LHCN-M2 (cell line): Measurements from ENCODE around the gene ZSCAN12. TPM values are rescaled to one million over a fixed set of nuclear protein-coding genes. Genes with fewer than 3 reads are reported as not detected.
A peak's percentile ranks its signal among the peaks of the same experiment; 100 is the strongest.

Source experiments
- DNase-seq: peaks from one replicate; pipeline ENCODE4 v3.0.0-alpha.2; 2012; ENCODE audit warnings: low read depth
- total RNA-seq: library from RNA; depleted of rRNA; stranded (reverse); fragments of >200 nt; gene quantifications from 2 replicates; pipeline ENCODE4 v1.2.3, GENCODE V29; 2014

Gene ZSCAN12
- total RNA-seq, 1 experiment from 2014 or later, result 3.6 TPM

DNA sequence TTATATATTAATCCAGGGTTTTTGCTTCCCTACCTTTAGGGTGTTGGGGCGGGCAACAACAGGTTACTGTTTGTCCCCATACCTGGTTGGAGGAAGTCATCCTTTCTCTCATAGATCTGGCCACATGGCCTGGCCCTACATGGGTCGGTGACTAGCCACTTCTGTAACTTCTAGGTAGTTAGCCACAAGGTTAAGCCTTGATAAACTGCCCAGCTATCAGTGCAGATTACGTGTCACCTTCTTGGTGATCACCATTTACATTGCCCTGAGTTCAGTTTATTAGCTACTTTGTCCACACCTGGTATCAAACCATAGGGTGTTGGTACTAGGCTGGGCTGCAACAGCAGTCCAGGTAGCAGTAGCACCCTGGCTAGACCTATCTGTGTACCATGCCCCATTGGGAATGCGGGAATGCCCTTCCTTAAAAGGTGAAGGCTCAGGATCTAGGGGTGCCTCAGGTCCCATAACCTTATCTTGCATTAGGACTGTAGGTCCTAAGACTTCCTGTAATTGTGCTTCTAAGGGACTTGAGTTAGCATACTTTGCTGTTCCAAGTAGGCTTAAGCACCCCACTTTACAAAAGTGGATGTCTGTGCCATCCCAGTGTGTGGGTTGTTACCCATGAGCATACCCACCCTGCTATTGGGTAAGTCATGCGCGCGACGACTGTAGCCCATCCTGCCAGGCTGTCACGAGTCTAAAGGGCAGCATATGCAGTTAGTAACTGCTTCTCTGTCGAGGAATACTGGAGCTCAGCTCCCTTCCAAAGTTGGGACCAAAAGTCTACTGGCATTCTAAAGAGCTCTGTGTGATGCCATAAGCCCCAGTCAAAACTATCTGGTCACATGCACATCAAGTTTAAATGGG is 44.6 kb downstream of the ZSCAN12 start:
- DNase-seq, result no peak

DNA sequence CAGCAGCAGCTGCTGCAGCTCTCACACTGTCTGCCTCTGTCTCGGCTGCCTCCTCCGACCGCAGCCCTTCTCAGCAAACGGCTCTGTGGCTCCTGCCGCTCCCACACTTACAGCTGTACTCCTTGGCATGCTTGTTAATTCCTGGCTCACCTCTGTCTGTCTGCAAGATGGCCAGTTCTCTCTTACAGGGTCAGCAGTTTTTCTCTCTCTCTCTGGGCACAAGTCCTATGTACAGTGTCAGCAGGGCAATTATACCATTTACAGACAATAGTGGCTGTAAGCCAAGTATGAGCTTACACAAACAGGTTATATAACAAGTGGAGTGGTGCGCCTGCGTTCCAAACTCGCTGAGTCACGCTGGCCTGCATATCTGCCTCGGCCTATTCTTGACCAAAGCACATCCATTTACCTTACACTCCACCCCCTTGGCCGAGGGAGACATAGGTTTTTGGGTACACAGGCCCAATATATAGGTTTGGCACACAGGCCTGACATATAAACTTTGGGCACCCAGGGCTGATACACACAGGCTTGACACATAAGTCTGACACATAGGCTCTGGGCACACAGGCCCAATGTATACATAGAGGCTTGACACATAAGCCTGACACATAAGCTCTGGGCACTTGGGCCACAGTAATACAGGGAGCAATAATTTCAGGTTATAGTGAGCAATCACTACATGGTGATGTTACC is 45.4 kb downstream of the ZSCAN12 start:
- DNase-seq, result peak; percentile 82

DNA sequence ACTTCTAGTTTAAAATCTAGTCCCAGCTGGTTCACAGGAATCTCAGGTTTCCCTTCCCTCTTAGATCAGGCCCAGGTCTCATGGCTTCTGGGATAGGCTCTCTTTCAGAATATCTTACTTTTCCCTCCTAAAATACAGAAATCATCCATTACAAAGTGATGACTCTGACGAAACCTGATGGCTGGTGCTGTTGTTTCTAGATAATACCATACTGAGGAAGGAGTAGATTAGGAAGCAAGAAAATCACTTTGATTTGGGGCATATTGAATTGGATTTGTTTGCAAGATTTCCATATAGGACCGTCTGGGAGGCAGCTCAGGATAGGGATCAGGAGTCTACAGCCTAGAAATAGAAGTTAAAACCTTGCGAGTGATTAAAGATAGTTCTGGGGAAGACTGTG is 46.2 kb downstream of the ZSCAN12 start:
- peak; percentile 31 for DNase-seq

DNA sequence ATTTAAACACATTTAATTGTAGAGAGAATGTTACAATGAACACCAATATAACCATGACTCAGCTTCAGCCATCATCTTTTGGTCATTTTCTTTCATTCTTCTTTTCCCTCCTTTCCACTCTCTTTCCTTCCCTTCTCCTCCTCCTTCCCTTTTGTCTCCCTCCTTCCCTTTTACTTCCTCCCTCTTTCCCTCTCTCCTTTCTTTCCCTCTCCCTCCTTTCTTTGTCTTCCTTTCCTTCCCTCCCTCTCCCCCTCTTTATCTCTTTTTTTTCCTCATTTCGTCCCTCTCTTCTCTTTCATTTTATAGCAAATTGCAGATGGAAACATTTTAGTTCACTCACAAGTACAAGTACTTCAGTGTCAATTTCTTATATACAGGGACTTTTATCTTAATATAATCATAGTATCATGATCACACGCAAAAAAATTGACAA is 48.0 kb downstream of the ZSCAN12 start:
- DNase-seq, result no peak

DNA sequence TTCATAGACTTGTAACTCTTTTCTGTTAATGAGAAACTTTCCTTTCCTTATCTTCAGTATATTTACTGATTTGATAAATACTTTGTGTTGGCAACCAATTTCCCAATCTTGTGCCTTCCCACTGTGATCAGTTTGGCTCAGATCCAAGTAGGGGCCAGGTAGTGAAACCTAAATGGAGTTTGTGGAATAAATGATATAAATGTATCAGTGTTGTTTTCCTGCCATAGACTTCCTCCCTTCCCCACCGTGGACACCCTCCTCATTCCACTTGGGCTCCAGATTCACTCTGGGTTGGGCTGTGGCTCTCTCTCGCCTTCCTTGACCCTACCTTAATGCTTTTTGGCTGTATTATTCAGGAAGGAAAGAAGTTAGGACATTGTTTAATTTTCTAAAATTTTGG is 48.5 kb downstream of the ZSCAN12 start:
- no peak for DNase-seq

DNA sequence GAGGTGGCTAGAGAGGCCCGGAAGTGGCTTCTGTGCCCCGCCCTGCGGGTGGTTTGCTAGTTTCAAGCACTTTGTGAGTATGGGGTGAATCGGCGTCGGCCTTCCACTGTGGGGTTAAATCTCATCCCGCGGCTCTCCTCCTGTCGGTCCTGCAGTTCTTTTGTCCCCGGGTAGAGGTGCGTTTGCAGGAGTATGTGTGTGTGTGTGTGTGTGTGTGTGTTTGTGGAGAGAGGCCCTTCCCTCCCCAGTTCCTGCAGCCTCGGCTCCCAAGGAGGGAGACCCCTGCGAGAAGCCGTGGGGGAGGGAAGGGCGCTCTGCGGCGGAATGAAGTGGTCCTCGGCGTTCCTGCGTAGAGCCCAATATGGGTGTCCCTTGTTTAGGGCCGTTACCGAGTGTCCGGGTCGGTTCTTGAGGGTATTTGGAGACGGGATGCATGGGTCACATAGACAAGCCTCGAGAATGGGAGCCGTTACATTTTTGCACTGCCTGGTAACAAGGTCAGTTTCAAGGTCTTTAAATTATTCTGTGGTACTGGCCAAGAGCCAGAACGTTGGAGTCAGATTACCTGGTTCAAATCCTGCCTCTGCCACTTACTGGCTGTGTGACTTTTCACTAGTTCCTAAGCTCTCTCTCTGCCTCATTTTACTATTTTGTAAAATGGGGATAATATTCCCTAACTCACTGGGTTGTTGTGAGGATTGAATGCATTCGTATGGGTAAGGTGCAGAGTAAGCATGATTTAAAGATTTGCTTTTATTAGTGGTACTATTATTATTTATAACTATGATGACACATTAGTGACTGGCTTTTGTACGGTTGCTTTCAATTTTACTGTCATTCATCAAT is 49.4 kb downstream of the ZSCAN12 start, which contains the start of gene ZKSCAN3:
Gene ZKSCAN3 (plus strand): TSS at position 56 of the 846 bp plus-strand sequence. CDS start 9,640 bp downstream, outside the sequence.
- DNase-seq, result peak; percentile 75

DNA sequence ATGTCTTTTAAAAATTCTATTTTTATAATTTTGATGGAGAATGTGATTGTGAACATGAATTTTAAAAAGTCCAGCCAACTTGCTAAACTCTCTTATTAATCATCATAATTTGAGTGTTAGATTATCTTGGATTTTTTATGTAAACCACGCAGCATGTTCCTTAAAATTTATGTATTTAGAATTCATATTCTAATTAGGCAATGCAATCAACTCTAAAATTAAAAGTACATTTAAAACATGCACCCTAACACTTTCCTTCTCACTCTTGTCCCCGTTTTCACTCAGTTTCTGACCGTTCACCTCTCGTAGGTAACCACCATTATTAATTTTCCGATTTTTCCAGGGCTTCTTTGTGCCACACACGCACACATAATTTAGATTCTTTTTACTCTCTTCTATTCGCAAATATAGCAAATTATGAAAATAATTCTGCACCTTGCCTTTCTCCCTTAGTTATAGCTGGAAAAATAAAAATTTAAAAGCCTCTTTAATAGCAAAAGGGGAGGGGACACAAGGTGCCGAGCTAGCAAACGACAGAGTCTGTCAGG is 50.1 kb downstream of the ZSCAN12 start:
- DNase-seq, result no peak

DNA sequence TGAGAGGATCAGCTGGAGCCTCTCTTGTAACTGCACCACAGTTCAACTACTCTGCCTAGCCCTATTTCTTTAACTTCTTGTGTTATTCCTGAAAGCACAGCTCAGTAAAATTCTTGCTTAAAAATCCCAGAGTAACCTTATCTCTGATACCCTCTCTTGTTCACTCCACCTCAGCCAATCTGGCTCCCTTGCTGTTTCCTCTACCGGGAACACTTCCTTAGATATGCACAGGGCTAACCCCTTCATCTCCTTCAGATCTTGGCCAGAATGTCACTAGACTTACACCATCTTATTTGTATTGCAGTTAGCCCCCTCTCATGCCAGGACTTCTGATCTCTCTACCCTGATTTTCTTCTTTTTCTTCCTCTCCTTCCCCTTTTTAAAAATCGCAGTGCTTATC is 52.4 kb downstream of the ZSCAN12 start:
- DNase-seq, result no peak

DNA sequence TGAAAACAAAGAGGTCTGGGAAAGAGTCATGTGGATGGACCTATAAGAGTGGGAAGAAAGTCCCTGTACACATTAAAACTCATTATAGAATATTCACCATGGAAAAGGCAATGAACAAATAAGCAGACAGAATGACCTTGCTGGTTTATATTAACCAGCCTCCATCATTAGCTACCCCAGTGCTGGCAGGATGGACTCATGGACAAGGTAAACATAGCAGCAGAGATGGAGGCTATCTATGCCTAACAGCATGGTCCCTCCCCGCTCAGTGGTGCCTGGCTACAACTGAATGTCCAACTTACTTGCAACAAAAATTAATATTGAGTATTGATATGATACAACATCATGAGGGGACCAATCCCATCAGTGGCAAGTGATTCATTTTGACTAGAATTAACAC is 54.3 kb downstream of the ZSCAN12 start:
- no peak for DNase-seq

DNA sequence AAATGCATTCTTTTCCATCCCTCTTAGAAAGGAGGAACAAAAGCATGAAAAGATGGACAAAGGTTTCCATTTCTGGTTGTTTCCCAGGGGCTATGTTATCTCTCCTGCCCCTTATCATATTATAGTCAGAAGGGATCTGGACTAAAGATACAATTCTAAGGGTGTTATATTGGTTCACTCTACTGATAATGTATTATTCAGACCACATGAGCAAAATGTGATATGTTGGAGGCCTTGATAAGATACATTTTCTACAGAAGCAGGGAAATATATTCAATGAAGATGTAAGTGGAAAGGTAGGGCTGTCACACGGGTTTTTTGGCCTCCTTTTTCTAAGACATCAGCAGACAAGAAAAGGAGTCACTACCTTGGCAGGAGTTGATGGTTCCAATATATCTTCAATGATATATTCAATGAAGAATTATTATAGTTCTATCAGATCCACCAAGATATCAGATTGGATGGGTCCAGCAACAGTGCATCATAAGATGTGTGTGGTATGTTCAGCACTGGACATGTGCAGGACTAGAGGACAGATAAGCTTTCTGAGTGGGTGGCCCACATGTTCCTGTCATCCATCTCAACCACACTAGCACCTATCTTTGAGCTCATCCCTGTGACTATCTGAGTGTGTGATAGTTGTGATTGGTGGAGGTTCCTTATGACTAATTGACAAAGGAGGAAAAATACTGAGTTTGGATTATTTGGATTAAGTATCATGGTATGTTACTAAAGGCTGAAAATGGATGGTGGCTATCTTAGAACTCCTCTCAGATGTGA is 55.5 kb downstream of the ZSCAN12 start:
- no peak for DNase-seq

DNA sequence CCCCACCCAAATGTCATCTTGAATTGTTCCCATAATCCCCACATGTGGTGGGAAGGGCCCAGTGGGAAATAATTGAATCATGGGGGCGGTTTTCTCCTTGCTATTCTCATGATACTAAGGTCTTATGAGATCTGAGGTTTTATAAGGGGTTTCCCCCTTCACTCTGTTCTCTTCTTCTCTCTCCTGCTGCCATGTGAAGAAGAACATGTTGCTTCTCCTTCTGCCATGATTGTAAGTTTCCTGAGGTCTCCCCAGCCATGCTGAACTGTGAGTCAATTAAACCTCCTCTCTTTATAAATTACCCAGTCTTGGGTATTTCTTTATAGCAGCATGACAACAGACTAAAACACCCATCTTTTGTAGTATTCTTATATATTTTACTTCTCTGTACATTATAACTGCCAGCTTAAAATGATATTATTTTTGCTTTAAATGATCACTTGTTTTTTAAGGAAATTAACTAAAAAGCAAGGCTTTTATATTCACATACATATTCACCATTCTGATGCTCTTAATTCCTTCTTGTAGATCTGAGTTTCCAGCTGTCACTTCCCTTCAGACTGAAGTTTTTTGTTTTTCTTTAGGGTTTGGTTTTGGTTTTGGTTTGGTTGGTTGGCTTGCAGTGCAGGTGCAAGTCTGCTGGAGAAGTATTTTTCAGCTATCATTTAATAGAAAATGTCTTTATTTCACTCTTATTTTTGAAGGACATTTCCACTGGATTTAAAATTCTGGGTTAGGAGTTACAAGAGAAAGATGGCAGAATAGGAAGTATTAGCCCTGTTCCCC is 59.0 kb downstream of the ZSCAN12 start:
- DNase-seq, result no peak

DNA sequence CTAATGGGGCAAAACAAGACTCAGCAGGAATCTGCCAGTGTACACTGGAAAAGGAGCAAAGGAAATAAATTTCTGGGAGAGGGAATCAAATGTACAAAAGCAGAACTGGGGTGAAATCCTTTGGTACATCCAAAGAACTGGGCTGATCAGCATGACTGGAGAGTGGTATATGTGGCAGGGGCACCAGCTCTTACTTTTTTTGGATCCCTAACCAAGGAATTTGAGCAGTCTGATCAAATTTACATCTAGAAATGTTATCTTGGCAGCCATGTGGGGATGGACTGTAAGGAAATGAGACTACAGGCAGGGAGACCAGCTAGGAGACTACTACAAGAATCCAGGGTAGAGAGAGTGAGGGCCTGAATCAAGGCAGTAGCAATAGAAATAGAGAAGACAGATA is 62.4 kb downstream of the ZSCAN12 start:
- no peak for DNase-seq

DNA sequence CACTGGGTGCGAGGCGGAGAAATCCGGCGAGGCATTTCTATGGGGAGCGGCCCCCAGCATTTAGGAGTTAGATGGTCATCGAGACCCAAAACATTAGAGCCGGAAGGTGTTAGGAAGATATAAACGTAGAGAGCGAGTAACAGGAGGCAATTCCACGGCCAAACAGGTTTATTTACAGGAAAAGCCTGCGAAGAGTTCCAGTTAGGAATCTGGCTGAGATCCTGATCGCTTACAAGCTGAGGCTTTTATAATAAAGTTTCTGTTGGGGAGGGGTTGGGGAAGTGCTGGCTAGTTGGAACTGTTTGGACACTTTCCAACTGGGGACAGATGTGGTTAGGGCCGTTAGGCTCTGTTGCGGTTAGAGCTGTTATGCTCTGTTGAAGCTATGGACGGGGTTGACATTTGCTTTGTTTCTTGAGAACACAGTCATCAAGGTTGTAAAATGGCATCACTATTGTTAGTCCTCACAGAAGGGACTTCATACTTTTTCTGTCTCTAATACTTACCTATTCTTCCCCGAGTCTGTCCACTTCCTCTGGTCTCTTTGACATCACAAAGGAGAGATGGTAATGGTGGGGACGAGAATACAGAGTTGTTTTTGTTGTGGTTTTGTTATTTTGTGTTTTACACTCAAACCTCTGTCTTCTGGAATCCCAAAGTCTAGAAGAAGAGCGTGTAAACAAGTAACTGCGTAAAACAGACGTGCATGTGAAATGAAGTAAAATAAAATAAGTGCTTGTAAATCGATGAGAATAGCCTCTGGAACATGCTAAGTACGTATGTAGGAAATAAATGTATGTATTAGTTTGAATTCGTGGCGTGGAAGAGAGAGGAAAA is 63.0 kb downstream of the ZSCAN12 start:
- peak; percentile 51 for DNase-seq

DNA sequence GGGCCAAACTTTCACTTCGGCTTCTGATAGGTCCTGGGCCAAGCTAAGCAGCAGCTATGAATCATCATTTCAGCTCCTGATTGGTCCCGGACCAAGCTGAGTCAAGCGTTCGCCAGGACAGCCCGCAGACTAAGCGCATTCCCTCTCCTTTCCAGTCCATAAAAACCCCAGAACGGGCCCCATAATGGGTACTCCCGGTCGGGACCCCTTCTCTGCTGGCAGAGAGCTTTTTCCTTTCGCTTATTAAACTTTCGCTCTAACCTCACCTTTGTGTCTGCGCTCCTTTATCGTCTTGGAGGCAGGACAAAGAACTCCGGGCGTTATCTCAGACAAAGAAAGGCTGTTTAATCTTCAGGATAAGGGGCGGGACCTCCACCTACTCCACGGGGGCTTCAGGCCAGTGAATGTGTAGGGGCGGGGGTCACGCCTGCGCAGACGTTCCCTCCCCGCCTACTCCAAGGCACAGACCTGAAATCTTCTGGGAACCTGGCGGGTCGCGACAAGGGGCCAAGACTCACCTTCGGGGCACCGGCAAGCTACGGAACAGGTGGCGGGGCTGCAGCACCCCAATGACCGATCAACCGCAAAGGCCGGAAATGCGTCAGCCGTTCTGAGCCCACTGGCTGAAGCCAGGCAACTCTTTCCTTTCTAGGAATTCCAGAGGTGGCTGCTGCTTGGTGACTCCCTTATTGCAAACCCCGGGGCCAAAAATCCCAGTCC is 63.8 kb downstream of the ZSCAN12 start, which contains the start of gene ZSCAN31:
Gene ZSCAN31 (minus strand): TSS at position 585 of the 720 bp plus-strand sequence. CDS start 6,465 bp downstream, outside the sequence.
- DNase-seq, result peak; percentile 98

DNA sequence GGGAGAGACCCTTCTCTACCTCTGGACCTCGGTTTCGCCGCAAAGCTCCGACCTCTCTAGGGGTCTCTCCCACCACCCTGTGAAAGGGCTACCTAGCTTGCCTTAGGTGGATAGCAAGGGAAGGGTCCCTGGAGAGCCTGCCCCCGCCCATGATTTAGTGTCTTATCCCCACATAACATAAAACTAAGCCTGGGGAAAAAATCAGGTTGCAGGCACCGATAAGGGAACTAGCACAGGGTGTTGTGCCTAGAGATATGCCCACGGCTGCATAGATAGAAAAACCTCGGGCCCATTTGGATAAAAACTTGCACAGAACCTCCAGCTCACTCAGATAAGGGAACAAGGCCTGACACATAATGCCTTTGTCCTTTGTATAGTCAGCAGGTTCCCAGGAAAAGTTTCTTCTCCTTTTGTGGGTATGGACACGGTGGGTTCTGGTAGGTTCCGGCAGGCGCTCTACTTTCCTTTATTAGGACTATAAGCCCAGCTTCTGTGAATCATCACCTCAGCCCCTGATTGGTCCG is 64.4 kb downstream of the ZSCAN12 start:
- no peak for DNase-seq

DNA sequence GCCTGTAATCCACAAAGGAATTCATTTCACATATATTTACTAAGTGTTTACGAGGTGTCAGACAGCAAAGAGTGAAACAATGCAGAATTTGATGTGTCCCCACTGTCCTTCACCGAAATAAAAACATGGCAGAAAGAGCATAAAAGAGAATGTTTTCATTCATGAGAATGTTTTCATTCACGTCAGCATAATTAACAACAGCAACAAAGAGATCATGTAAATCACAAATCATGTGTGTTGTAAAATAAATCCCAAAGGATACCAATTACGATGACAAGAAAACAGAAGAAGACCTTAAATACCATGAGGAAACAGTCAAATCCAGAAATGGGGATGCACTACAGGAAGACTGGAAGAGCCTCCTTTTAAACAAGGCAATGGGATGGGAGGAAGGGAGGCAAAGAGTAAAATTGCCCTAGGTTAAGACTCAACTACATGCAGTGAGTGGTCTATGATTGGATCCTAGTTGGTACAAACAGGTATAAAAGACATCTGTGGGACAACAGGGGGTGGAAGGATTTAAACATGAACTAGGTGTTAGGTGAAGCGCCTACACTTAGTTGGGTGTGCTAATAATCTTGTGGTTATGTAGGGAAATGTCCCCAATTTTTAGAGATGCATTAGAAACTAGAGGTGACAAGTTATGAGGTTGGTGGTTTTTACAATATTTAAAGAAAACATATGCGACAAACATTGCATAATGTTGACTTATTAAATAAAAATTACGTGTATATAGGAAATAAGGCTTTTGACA is 65.1 kb downstream of the ZSCAN12 start:
- DNase-seq, result no peak

DNA sequence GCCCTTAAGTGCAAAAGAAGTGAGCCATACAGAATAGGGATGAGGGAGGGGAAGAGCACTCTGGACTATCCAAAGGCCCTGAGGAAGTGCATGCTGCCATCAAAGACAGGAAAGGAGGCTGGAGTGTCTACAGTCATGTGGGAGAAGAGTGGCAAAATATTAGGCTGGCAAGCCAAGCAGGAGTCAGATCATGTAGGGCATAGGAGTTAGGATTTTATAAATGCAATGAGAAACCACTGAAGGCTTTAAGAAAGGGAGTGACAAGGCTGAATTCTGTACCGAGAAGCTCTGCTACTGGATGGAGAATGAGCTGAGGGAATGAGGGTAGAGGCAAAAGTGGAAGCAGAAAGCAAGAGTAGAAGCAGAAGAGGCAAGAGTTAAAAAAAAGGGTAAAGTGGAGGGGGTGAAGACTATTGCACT is 65.9 kb downstream of the ZSCAN12 start:
- DNase-seq, result no peak
